CD1c-positive myeloid dendritic cell (primary cell): ENCODE results near the gene KLHDC8A.
"Not testable (repeated sequence)": the region's sequence is repeated elsewhere in the genome, so short reads cannot be mapped to it uniquely, and the experiment has no call there.

ENCODE experiments used
- DNase-seq: peaks from one replicate; pipeline ENCODE4 v3.0.0-alpha.2; 2016; ENCODE audit errors: extremely low spot score

The KLHDC8A gene

GRCh38 chr1:205356440-205357139 lies at the start of gene KLHDC8A:
Gene KLHDC8A, minus strand, starts transcription at chr1:205356922. Its CDS starts 13,318 bp downstream, at chr1:205343604.
- no peak for DNase-seq

- DNase-seq, result not testable (repeated sequence)
These were observed 49.5 kb upstream of the KLHDC8A start for GRCh38 chr1:205406252-205406651.

GRCh38 chr1:205404484-205404883 lies 47.8 kb upstream of the KLHDC8A start:
- not testable (repeated sequence) for DNase-seq

- no peak for DNase-seq
These were observed 41.9 kb upstream of the KLHDC8A start for GRCh38 chr1:205398586-205398985.

GRCh38 chr1:205396967-205397616 lies 40.4 kb upstream of the KLHDC8A start:
- DNase-seq, result peak; percentile 54

- no peak for DNase-seq
These were observed 38.9 kb upstream of the KLHDC8A start for GRCh38 chr1:205395616-205396015.

GRCh38 chr1:205392650-205393049 lies 35.9 kb upstream of the KLHDC8A start:
- no peak for DNase-seq

GRCh38 chr1:205391386-205391785 lies 34.7 kb upstream of the KLHDC8A start:
- no peak for DNase-seq

- no peak for DNase-seq
These were observed 31.1 kb upstream of the KLHDC8A start for GRCh38 chr1:205387845-205388244.

- DNase-seq, result not testable (repeated sequence)
These were observed 26.3 kb upstream of the KLHDC8A start for GRCh38 chr1:205382990-205383389.

- DNase-seq, result no peak
These were observed 25.8 kb upstream of the KLHDC8A start for GRCh38 chr1:205382561-205382960.

- DNase-seq, result no peak
These were observed 24.6 kb upstream of the KLHDC8A start for GRCh38 chr1:205381305-205381704.

- no peak for DNase-seq
These were observed 24.2 kb upstream of the KLHDC8A start for GRCh38 chr1:205380882-205381281.

- no peak for DNase-seq
These were observed 22.3 kb upstream of the KLHDC8A start for GRCh38 chr1:205379056-205379455.

- no peak for DNase-seq
These were observed 20.6 kb upstream of the KLHDC8A start for GRCh38 chr1:205377355-205377754.

GRCh38 chr1:205376739-205377138 lies 20.0 kb upstream of the KLHDC8A start:
- DNase-seq, result no peak

GRCh38 chr1:205375835-205376545 lies 19.3 kb upstream of the KLHDC8A start:
- DNase-seq, result no peak

GRCh38 chr1:205374210-205375078 lies 17.7 kb upstream of the KLHDC8A start:
- DNase-seq, result no peak

GRCh38 chr1:205373798-205374175 lies 17.1 kb upstream of the KLHDC8A start:
- DNase-seq, result no peak

GRCh38 chr1:205373022-205373797 lies 16.5 kb upstream of the KLHDC8A start:
- no peak for DNase-seq
